HepG2 (cell line): ENCODE results near the gene CCSER1. TPM values are rescaled to one million over a fixed set of nuclear protein-coding genes. Genes with fewer than 3 reads are reported as not detected.

Source experiments
- ATAC-seq: fragments of 200-7000 bp; cut with Tn5 transposase; 3 replicates; pipeline ENCODE4 v1.9.1; 2020; ENCODE audit warnings: mild to moderate bottlenecking, moderate library complexity
- BruUV-seq: library from RNA; stranded (reverse); fragments of 400-500 nt; replicated peaks from 2 replicates; lab custom pipeline; 2021; lab: Mats Ljungman, UMichigan
- CTCF ChIA-PET: fragments of 300-600 bp; formaldehyde crosslinking; extraction: SDS; loops from one replicate; lab custom pipeline; 2021; ENCODE audit warnings: low total read pairs, inconsistent platforms, low intra/inter-chr PET ratio; lab: Yijun Ruan, JAX
- POLR2A ChIA-PET: fragments of 350-600 bp; sonication (Branson Sonifier 250); formaldehyde crosslinking; loops from one replicate; lab custom pipeline; 2020; ENCODE audit warnings: antibody characterized with exemption, inconsistent platforms; lab: Yijun Ruan, JAX
- DNase-seq: peaks from one replicate; pipeline ENCODE4 v3.0.0-alpha.2; 2015; ENCODE audit warnings: low spot score
- FAIRE-seq: peaks from 3 replicates; lab custom pipeline; 2011; peaks lifted over from hg19 to GRCh38; lab: Jason Lieb, UNC
- H2AFZ ChIP-seq: one replicate; pipeline ENCODE4 v1.6.1; 2011; ENCODE audit warnings: low read length, inconsistent platforms
- H3K27ac ChIP-seq: fragments of 300-600 bp; 3 replicates; pipeline ENCODE4 v1.8.0; 2011; ENCODE audit warnings: mixed run types, mild to moderate bottlenecking, mixed read lengths, low read length, inconsistent platforms; ENCODE audit not compliant: insufficient read depth; ENCODE audit errors: extremely low read length
- H3K27me3 ChIP-seq, 2 experiments: fragments of 200-600 bp in 1 of 2; 2 replicates in 1 of 2; 3 replicates in 1 of 2; pipeline versions ENCODE4 v1.6.0 to v1.8.0; 2011; ENCODE audit warnings: low read length in 2 of 2, mild to moderate bottlenecking in 2 of 2, moderate library complexity in 2 of 2, inconsistent platforms in 1 of 2; ENCODE audit not compliant: insufficient read depth in 2 of 2, control insufficient read depth in 1 of 2
- H3K36me3 ChIP-seq, 2 experiments: fragments of 200-600 bp in 1 of 2; replicated peaks in 1 of 2; 2 replicates in 1 of 2; 3 replicates in 1 of 2; pipeline versions ENCODE4 v1.5.1 to v1.8.0; 2011; ENCODE audit warnings: low read length in 2 of 2, inconsistent platforms in 1 of 2; ENCODE audit not compliant: insufficient read depth in 2 of 2, control insufficient read depth in 1 of 2
- H3K4me1 ChIP-seq: 2 replicates; pipeline ENCODE4 v1.5.1; 2012; ENCODE audit warnings: low read length, inconsistent platforms; ENCODE audit not compliant: insufficient read depth
- H3K4me2 ChIP-seq: 2 replicates; pipeline ENCODE4 v1.6.0; 2011; ENCODE audit warnings: low read depth, low read length, inconsistent platforms
- H3K4me3 ChIP-seq, 3 experiments: fragments of 200-600 bp in 1 of 3; sonication (generic), shearing (Covaris generic) in 1 of 3; replicated peaks in 1 of 3; 2 replicates each; pipeline ENCODE4 v1.5.1; 2011 to 2016; ENCODE audit warnings: low read length in 3 of 3, inconsistent platforms in 2 of 3, low read depth in 2 of 3, mild to moderate bottlenecking in 2 of 3, control low read depth in 1 of 3, mixed read lengths in 1 of 3; ENCODE audit not compliant: insufficient read depth in 1 of 3
- H3K79me2 ChIP-seq: one replicate; pipeline ENCODE4 v1.6.1; 2011; ENCODE audit warnings: low read length, inconsistent platforms; ENCODE audit not compliant: insufficient read depth
- H3K9ac ChIP-seq: 2 replicates; pipeline ENCODE4 v1.6.0; 2011; ENCODE audit warnings: mild to moderate bottlenecking, low read depth, low read length, inconsistent platforms; ENCODE audit not compliant: insufficient read depth
- H3K9me3 ChIP-seq: 2 replicates; pipeline ENCODE4 v1.5.1; 2012; ENCODE audit warnings: mild to moderate bottlenecking, low read length
- H4K20me1 ChIP-seq: 2 replicates; pipeline ENCODE4 v1.6.0; 2011; ENCODE audit warnings: inconsistent platforms, mild to moderate bottlenecking, low read length, moderate library complexity; ENCODE audit not compliant: insufficient read depth
- CHD4 ChIP-seq: fragments of 200-600 bp; sonication (generic); IDR thresholded peaks from 2 replicates; pipeline ENCODE4 v1.7.0; 2017; ENCODE audit warnings: mild to moderate bottlenecking, low read length, borderline replicate concordance
- MED13 ChIP-seq: sonication (generic); formaldehyde crosslinking; IDR thresholded peaks from 2 replicates; pipeline ENCODE4 v1.5.0; 2020; ENCODE audit warnings: missing genetic modification reagents
- NCOA5 ChIP-seq: sonication (generic); formaldehyde crosslinking; IDR thresholded peaks from 2 replicates; pipeline ENCODE4 v1.4.0; 2020; ENCODE audit warnings: missing genetic modification reagents
- NR0B2 ChIP-seq: sonication (generic); formaldehyde crosslinking; IDR thresholded peaks from 2 replicates; pipeline ENCODE4 v1.4.0; 2020; ENCODE audit warnings: mild to moderate bottlenecking, missing genetic modification reagents
- PATZ1 ChIP-seq: sonication (generic); formaldehyde crosslinking; IDR thresholded peaks from 2 replicates; pipeline ENCODE4 v1.4.0; 2020; ENCODE audit warnings: missing genetic modification reagents
- RFX3 ChIP-seq: IDR thresholded peaks from 2 replicates; pipeline ENCODE4 v1.6.1; 2016; ENCODE audit warnings: missing biosample characterization, missing genetic modification reagents
- SNAI1 ChIP-seq: sonication (generic); formaldehyde crosslinking; IDR thresholded peaks from 2 replicates; pipeline ENCODE4 v1.5.0; 2020; ENCODE audit warnings: mild to moderate bottlenecking, missing genetic modification reagents, borderline replicate concordance
- SSRP1 ChIP-seq: IDR thresholded peaks from 2 replicates; pipeline ENCODE4 v1.6.1; 2016; ENCODE audit warnings: control low read depth
- XRCC5 ChIP-seq: fragments of 200-400 bp; formaldehyde crosslinking; optimal IDR thresholded peaks from 2 replicates; pipeline ENCODE3; 2017; ENCODE audit warnings: mild to moderate bottlenecking, low read length
- ZNF138 ChIP-seq: sonication (generic); formaldehyde crosslinking; IDR thresholded peaks from 2 replicates; pipeline ENCODE4 v1.5.0; 2020; ENCODE audit warnings: mild to moderate bottlenecking, low read depth, missing genetic modification reagents
- ZNF350 ChIP-seq: sonication (generic); formaldehyde crosslinking; IDR thresholded peaks from 2 replicates; pipeline ENCODE4 v1.4.0; 2020; ENCODE audit warnings: mild to moderate bottlenecking, low read depth, missing genetic modification reagents, borderline replicate concordance
- ZNF563 ChIP-seq: sonication (generic); formaldehyde crosslinking; IDR thresholded peaks from 2 replicates; pipeline ENCODE4 v1.8.0; 2022; ENCODE audit warnings: mild to moderate bottlenecking, moderate library complexity, missing genetic modification reagents
- ZNF589 ChIP-seq: sonication (generic); formaldehyde crosslinking; conservative IDR thresholded peaks from 2 replicates; pipeline ENCODE4 v1.8.0; 2022; ENCODE audit warnings: mild to moderate bottlenecking, moderate library complexity, missing genetic modification reagents
- ZUFSP ChIP-seq: sonication (generic); formaldehyde crosslinking; IDR thresholded peaks from 2 replicates; pipeline ENCODE4 v1.9.0; 2021; ENCODE audit warnings: missing genetic modification reagents, mild to moderate bottlenecking, borderline replicate concordance
- WGBS: methylation state at CpG from one replicate; pipeline ENCODE4 v1.1.6; 2017; ENCODE audit warnings: low lambda C conversion rate; 5-methylcytosine and 5-hydroxymethylcytosine counted together
- in situ Hi-C: cut with HindIII; loops from 2 replicates; pipeline ENCODE4 v1.10.0; 2017; ENCODE audit warnings: low pct_unique_long_range_greater_than_20kb; ENCODE audit not compliant: extremely low pct_ligation_motif_present
- intact Hi-C: fragments of 100-400 bp; cut with micrococcal nuclease; formaldehyde crosslinking; loops from one replicate; pipeline ENCODE4 v1.10.0; 2022; ENCODE audit not compliant: unreplicated experiment
- polyA plus RNA-seq, 8 experiments: library from polyadenylated mRNA; depleted of rRNA in 3 of 8; stranded (reverse) in 7 of 8; unstranded in 1 of 8; fragments of >200 nt; fragmentation: Illumina TruSeq in 4 of 8; extraction: Trizol in 4 of 8; gene quantifications; 2 replicates each; pipeline versions ENCODE4 v1.2.1 to v1.2.3, GENCODE V29; 2011 to 2016; ENCODE audit warnings: low read depth in 4 of 8, missing spikeins in 1 of 8, mixed read lengths in 1 of 8; ENCODE audit not compliant: insufficient read depth in 1 of 8
- total RNA-seq, 5 experiments: library from RNA; depleted of rRNA; stranded (reverse); fragments of >200 nt; fragmentation: Illumina TruSeq; extraction: Trizol; gene quantifications; 2 replicates each; pipeline ENCODE4 v1.2.3, GENCODE V29; 2016; ENCODE audit warnings: low read depth in 1 of 5

Gene CCSER1
- total and polyA plus RNA-seq, 2 of the 13 experiments (the other 11 are each of a cell fraction or from before 2014, with no cell fraction given): not detected

GRCh38 chr4:90840828-90841227 is 713.6 kb downstream of the CCSER1 start (continued):
- no peak for TF ChIP-seq NR0B2 (CRISPR knock-in tag)

- H3K27me3 ChIP-seq: no peaks in the 10 kb centered on the region
- CTCF ChIA-PET: no interaction called here
- no peak overlapping the region for H3K4me2 ChIP-seq
- H3K79me2 ChIP-seq: no peaks in the 10 kb centered on the region
- no peaks in the 10 kb centered on the region for H4K20me1 ChIP-seq
- no peaks in the 10 kb centered on the region for H3K36me3 ChIP-seq
- H3K9me3 ChIP-seq: no peaks in the 10 kb centered on the region
- FAIRE-seq: no peak
- no peak overlapping the region for H3K27ac ChIP-seq
- no peak for ATAC-seq
- POLR2A ChIA-PET: no interaction called here
- H3K4me1 ChIP-seq: peaks cover 18% of the 10 kb centered on the region
- in situ Hi-C loops (no loop called here), intact Hi-C loops (loop anchor here (2.0 kb wide), 1 partner anchor 59 kb away; no protein-coding TSS in a partner anchor)
- no TSS peak for BruUV-seq
- no peak overlapping the region for H3K9ac ChIP-seq
- no peak overlapping the region for H2AFZ ChIP-seq
- DNase-seq: no peak
- WGBS: 91% methylated on average over 1 of the region's 1 CpG
- H3K4me3 ChIP-seq: no peak overlapping the region
- TF ChIP-seq ZNF350 (CRISPR knock-in tag) (no peak), SNAI1 (CRISPR knock-in tag) (no peak), XRCC5 (no peak), ZNF563 (CRISPR knock-in tag) (no peak), CHD4 (no peak), NCOA5 (CRISPR knock-in tag) (no peak), SSRP1 (no peak), ZNF589 (no peak), MED13 (no peak), RFX3 (CRISPR knock-in tag) (no peak), ZNF138 (CRISPR knock-in tag) (no peak), PATZ1 (CRISPR knock-in tag) (no peak), ZUFSP (CRISPR knock-in tag) (no peak)
Measured at GRCh38 chr4:90841676-90842075, 714.5 kb downstream of the CCSER1 start.
